B cell (primary cell): ENCODE measurements around the gene PPP2R3A. TPM values are rescaled to one million over a fixed set of nuclear protein-coding genes. Genes with fewer than 3 reads are reported as not detected.

Experiments used
- ATAC-seq: fragments of 200-7000 bp; cut with Tn5 transposase; one replicate; pipeline ENCODE4 v1.10.0; 2021; ENCODE audit warnings: low read depth, mild to moderate bottlenecking, moderate number of reproducible peaks, moderate library complexity
- CTCF ChIA-PET: fragments of 350-600 bp; sonication (Branson Sonifier 250); formaldehyde crosslinking; loops from one replicate; lab custom pipeline; 2021; ENCODE audit warnings: antibody characterized with exemption, inconsistent platforms; lab: Charles Lee
- POLR2A ChIA-PET: fragments of 350-600 bp; sonication (Branson Sonifier 250); formaldehyde crosslinking; loops from one replicate; lab custom pipeline; 2021; ENCODE audit warnings: antibody characterized with exemption; lab: Charles Lee
- DNase-seq: peaks from one replicate; pipeline ENCODE4 v3.0.0; 2013
- H2AFZ ChIP-seq: 2 replicates; pipeline ENCODE4 v1.6.1; 2012; ENCODE audit warnings: mild to moderate bottlenecking, low read depth, low read length; ENCODE audit not compliant: insufficient read depth, poor library complexity, severe bottlenecking
- H3K27ac ChIP-seq, 2 donors: 1 replicate in 1 of 2; 2 replicates in 1 of 2; pipeline ENCODE4 v1.5.1; 2012 to 2013; ENCODE audit warnings: low read length in 2 of 2, mild to moderate bottlenecking in 2 of 2, moderate library complexity in 1 of 2
- H3K27me3 ChIP-seq, 4 experiments: fragments of 200-600 bp in 1 of 4; sonication (generic) in 1 of 4; replicated peaks in 1 of 4; 1 replicate in 2 of 4; 2 replicates in 2 of 4; pipeline versions ENCODE4 v1.6.1 to v1.7.0; 2013 to 2016; ENCODE audit warnings: low read length in 3 of 4, mild to moderate bottlenecking in 2 of 4, mixed read lengths in 1 of 4, moderate library complexity in 1 of 4; ENCODE audit not compliant: insufficient read depth in 4 of 4, control insufficient read depth in 3 of 4; ENCODE audit errors: control extremely low read depth in 1 of 4
- H3K36me3 ChIP-seq, 2 experiments: replicated peaks in 1 of 2; 1 replicate in 1 of 2; 2 replicates in 1 of 2; pipeline versions ENCODE4 v1.6.1 to v1.7.1; 2013; ENCODE audit warnings: low read length in 1 of 2; ENCODE audit not compliant: insufficient read depth in 2 of 2, control insufficient read depth in 1 of 2; ENCODE audit errors: control extremely low read depth in 1 of 2, extremely low read depth in 1 of 2
- H3K4me1 ChIP-seq, 2 donors: fragments of 200-600 bp in 1 of 2; sonication (generic) in 1 of 2; 1 replicate in 1 of 2; 2 replicates in 1 of 2; pipeline versions ENCODE4 v1.5.1 to v1.6.1; 2013 to 2017; ENCODE audit warnings: low read length in 2 of 2; ENCODE audit not compliant: control insufficient read depth in 2 of 2, insufficient read depth in 2 of 2
- H3K4me2 ChIP-seq: replicated peaks from 2 replicates; pipeline ENCODE3; 2012; ENCODE audit warnings: mild to moderate bottlenecking, low read depth, low read length; ENCODE audit not compliant: poor library complexity, severe bottlenecking
- H3K4me3 ChIP-seq, 5 experiments: fragments of 200-600 bp in 1 of 5; sonication (generic) in 1 of 5; 1 replicate in 3 of 5; 2 replicates in 2 of 5; pipeline versions ENCODE4 v1.5.1 to v1.7.0; 2011 to 2016; ENCODE audit warnings: low read length in 4 of 5, mild to moderate bottlenecking in 4 of 5, low read depth in 2 of 5, control low read depth in 1 of 5, moderate library complexity in 1 of 5; ENCODE audit not compliant: insufficient read depth in 1 of 5; ENCODE audit errors: control extremely low read depth in 1 of 5, extremely low read depth in 1 of 5
- H3K79me2 ChIP-seq: fragments of 200-600 bp; sonication (generic); one replicate; pipeline ENCODE4 v1.6.0; 2016; ENCODE audit warnings: low read length; ENCODE audit not compliant: control insufficient read depth, insufficient read depth
- H3K9ac ChIP-seq: fragments of 200-600 bp; sonication (generic); 2 replicates; pipeline ENCODE4 v1.6.1; 2017; ENCODE audit warnings: mild to moderate bottlenecking, low read length, moderate library complexity
- H3K9me3 ChIP-seq, 3 donors: one replicate each; pipeline versions ENCODE4 v1.6.1 to v1.7.1; 2013; ENCODE audit warnings: low read length in 2 of 3; ENCODE audit not compliant: control insufficient read depth in 2 of 3, insufficient read depth in 1 of 3; ENCODE audit errors: control extremely low read depth in 1 of 3
- H4K20me1 ChIP-seq: 2 replicates; pipeline ENCODE4 v1.6.0; 2012; ENCODE audit warnings: mild to moderate bottlenecking, low read length; ENCODE audit not compliant: insufficient read depth, control insufficient read depth, poor library complexity, severe bottlenecking
- H3K27ac Mint-ChIP-seq: one replicate; pipeline ENCODE4 v1.8.0; 2021; ENCODE audit warnings: mixed read lengths
- H3K27me3 Mint-ChIP-seq: one replicate; pipeline ENCODE4 v1.8.0; 2021; ENCODE audit warnings: mixed read lengths
- H3K4me1 Mint-ChIP-seq: one replicate; pipeline ENCODE4 v1.8.0; 2021; ENCODE audit warnings: mixed read lengths
- H3K4me3 Mint-ChIP-seq: one replicate; pipeline ENCODE4 v1.8.0; 2021; ENCODE audit warnings: mixed read lengths
- H3K9me3 Mint-ChIP-seq: one replicate; pipeline ENCODE4 v1.8.0; 2022; ENCODE audit warnings: mixed read lengths; ENCODE audit not compliant: insufficient read depth
- CTCF ChIP-seq: fragments of 200-600 bp; IDR thresholded peaks from one replicate; pipeline ENCODE4 v1.8.0; 2022; ENCODE audit warnings: antibody characterized with exemption, mild to moderate bottlenecking
- EZH2 ChIP-seq: IDR thresholded peaks from 2 replicates; pipeline ENCODE4 v1.6.1; 2012; ENCODE audit warnings: borderline replicate concordance, low read depth, mild to moderate bottlenecking, moderate library complexity, low read length; ENCODE audit not compliant: insufficient read depth, poor library complexity, severe bottlenecking
- WGBS: methylation state at CpG from one replicate; pipeline ENCODE4 v1.1.5; 2013; ENCODE audit warnings: missing lambda C conversion rate; ENCODE audit not compliant: insufficient coverage; 5-methylcytosine and 5-hydroxymethylcytosine counted together
- intact Hi-C: fragments of 100-400 bp; cut with micrococcal nuclease; formaldehyde crosslinking; loops from one replicate; pipeline ENCODE4 v1.10.0; 2022
- polyA plus RNA-seq: library from polyadenylated mRNA; depleted of rRNA; stranded (reverse); fragments of >200 nt; gene quantifications from 2 replicates; pipeline ENCODE4 v1.2.3, GENCODE V29; 2012
- total RNA-seq, 2 donors: library from RNA; stranded (reverse); fragments of 120-200 nt in 1 of 2; gene quantifications; 1 replicate in 1 of 2; 2 replicates in 1 of 2; pipeline versions ENCODE4 v1.2.3 to v1.2.4, GENCODE V29; 2013 to 2022

The PPP2R3A gene
- total and polyA plus RNA-seq, 2 donors (not counting 1 experiment from before 2014, with no cell fraction given) = 0.03 to 0.22 TPM

GRCh38 chr3:136008732-136009470 lies 43.4 kb downstream of the PPP2R3A start:
- H3K27me3 ChIP-seq = no peaks in the 10 kb centered on the region
- no peak overlapping the region for H3K9ac ChIP-seq
- DNase-seq = no peak
- H3K9me3 ChIP-seq = no peaks in the 10 kb centered on the region
- no peak overlapping the region for H3K27ac ChIP-seq
- H3K27me3 Mint-ChIP-seq = peaks cover 10% of the 10 kb centered on the region
- no peaks in the 10 kb centered on the region for H3K9me3 Mint-ChIP-seq
- intact Hi-C loops = no loop called here
- no peak for ATAC-seq
- 87% methylated on average over 3 of the region's 5 CpGs for WGBS
- H3K27ac Mint-ChIP-seq = no peak overlapping the region
- ChIA-PET CTCF (no interaction called here), POLR2A (no interaction called here)
- H3K4me2 ChIP-seq = no peak overlapping the region
- no peak overlapping the region for H2AFZ ChIP-seq
- H3K4me1 Mint-ChIP-seq = no peaks in the 10 kb centered on the region
- no peak for TF ChIP-seq EZH2
- no peak for TF ChIP-seq CTCF
- no peak overlapping the region for H3K4me3 Mint-ChIP-seq
- H3K79me2 ChIP-seq = no peaks in the 10 kb centered on the region
- no peaks in the 10 kb centered on the region for H3K36me3 ChIP-seq
- H4K20me1 ChIP-seq = no peaks in the 10 kb centered on the region
- H3K4me1 ChIP-seq = no peaks in the 10 kb centered on the region
- H3K4me3 ChIP-seq = no peak overlapping the region

- Histone ChIP-seq H3K27ac (no peak overlapping the region), H3K79me2 (no peaks in the 10 kb centered on the region), H3K4me2 (no peak overlapping the region), H4K20me1 (no peaks in the 10 kb centered on the region), H3K36me3 (no peaks in the 10 kb centered on the region), H3K27me3 (peaks cover 0 to 6% (median 1%) of the 10 kb centered on the region in 4 experiments), H3K9ac (no peak overlapping the region), H2AFZ (no peak overlapping the region), H3K4me1 (no peaks in the 10 kb centered on the region), H3K4me3 (no peak overlapping the region), H3K9me3 (no peaks in the 10 kb centered on the region)
- WGBS = 88% methylated on average over 1 of the region's 1 CpG
- ChIA-PET CTCF (no interaction called here), POLR2A (no interaction called here)
- intact Hi-C loops = no loop called here
- TF ChIP-seq CTCF (no peak), EZH2 (no peak)
- DNase-seq (no peak), ATAC-seq (no peak)
- peaks cover 31% of the 10 kb centered on the region for H3K27me3 Mint-ChIP-seq
- H3K4me1 Mint-ChIP-seq = no peaks in the 10 kb centered on the region
- H3K4me3 Mint-ChIP-seq = no peak overlapping the region
- H3K9me3 Mint-ChIP-seq = no peaks in the 10 kb centered on the region
- no peak overlapping the region for H3K27ac Mint-ChIP-seq
Observed at GRCh38 chr3:136018876-136019275, 53.3 kb downstream of the PPP2R3A start.
